Mucosa of stomach (tissue), 1 donor: ENCODE data around the gene ARHGAP5.

Experiments
- H3K27me3 ChIP-seq: one replicate; pipeline ENCODE4 v1.7.0; 2013; ENCODE audit warnings: mild to moderate bottlenecking, low read length; ENCODE audit not compliant: control insufficient read depth, insufficient read depth
- H3K36me3 ChIP-seq: one replicate; pipeline ENCODE4 v1.7.0; 2013; ENCODE audit warnings: low read length; ENCODE audit not compliant: control insufficient read depth, insufficient read depth
- H3K4me1 ChIP-seq: one replicate; pipeline ENCODE4 v1.7.0; 2013; ENCODE audit warnings: mild to moderate bottlenecking, low read length; ENCODE audit not compliant: control insufficient read depth, insufficient read depth
- H3K4me3 ChIP-seq: one replicate; pipeline ENCODE4 v1.7.0; 2013; ENCODE audit warnings: low read length
- H3K9ac ChIP-seq: one replicate; pipeline ENCODE4 v1.7.0; 2013; ENCODE audit warnings: mild to moderate bottlenecking, low read length, moderate library complexity
- H3K9me3 ChIP-seq: one replicate; pipeline ENCODE4 v1.7.0; 2013; ENCODE audit warnings: mild to moderate bottlenecking, low read length, moderate library complexity; ENCODE audit not compliant: control insufficient read depth
- donor health status: Pancreatic carcinoma.

The ARHGAP5 gene

DNA sequence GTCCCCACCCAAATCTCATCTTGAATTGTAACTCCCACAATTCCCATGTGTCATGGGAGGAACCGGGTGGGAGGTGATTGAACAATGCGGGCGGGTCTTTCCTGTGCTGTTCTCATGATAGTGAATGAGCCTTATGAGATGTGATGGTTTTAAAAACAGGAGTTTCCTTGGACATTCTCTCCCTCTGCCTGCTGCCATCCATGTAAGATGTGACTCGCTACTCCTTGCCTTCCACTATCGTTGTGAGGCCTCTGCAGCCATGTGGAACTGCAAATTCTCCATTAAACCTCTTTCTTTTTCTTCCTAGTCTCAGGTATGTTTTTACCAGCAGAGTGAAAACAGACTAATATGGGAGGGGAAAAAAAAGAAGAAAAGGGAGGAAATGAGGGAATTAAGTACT lies 22.6 kb upstream of the ARHGAP5 start:
- no peaks in the 10 kb centered on the region for H3K9me3 ChIP-seq
- H3K4me1 ChIP-seq: no peaks in the 10 kb centered on the region
- H3K4me3 ChIP-seq: no peak overlapping the region
- no peak overlapping the region for H3K9ac ChIP-seq
- H3K36me3 ChIP-seq: no peaks in the 10 kb centered on the region
- H3K27me3 ChIP-seq: no peaks in the 10 kb centered on the region

DNA sequence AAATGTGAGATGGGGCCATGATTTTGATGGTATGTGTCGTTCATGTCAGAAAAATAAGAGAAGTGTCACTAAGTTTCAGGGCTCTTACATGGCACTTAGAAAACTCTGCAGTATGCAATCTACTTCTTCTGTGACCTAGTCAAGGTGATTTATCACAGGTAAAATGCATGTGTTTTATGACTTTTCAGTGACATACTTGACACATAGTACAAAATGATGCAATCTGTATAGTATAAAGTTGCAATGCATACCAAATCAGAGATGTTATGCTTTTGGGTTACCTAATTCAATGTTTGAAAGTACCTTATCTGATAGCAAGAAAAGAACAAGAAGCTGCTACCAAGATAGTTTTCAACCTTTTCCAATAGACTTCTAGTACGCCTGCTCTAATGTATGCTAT lies 21.9 kb upstream of the ARHGAP5 start:
- Histone ChIP-seq H3K4me1 (no peaks in the 10 kb centered on the region), H3K9ac (no peak overlapping the region), H3K36me3 (no peaks in the 10 kb centered on the region), H3K27me3 (no peaks in the 10 kb centered on the region), H3K9me3 (no peaks in the 10 kb centered on the region), H3K4me3 (no peak overlapping the region)

DNA sequence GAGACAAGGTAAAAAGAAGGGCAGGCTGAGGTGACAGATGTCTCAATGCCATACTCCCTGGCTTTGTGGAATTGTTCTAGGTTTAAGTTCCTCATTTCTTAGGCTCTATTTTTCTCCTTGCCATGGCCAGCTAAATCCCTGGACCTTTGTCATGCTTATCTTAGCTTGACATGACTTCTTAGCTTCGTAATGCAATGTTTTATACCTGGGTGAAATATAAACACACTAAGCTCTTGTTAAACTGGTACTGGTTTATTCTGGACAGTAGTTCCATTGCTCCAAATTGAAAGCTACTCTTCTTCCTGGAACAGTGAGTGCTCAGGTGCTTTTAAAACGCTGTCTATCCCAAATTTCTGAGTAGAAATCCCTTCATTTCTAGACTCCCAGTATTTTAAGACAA lies 17.4 kb upstream of the ARHGAP5 start:
- Histone ChIP-seq H3K9me3 (no peaks in the 10 kb centered on the region), H3K4me1 (no peaks in the 10 kb centered on the region), H3K36me3 (no peaks in the 10 kb centered on the region), H3K27me3 (no peaks in the 10 kb centered on the region), H3K9ac (no peak overlapping the region), H3K4me3 (no peak overlapping the region)

DNA sequence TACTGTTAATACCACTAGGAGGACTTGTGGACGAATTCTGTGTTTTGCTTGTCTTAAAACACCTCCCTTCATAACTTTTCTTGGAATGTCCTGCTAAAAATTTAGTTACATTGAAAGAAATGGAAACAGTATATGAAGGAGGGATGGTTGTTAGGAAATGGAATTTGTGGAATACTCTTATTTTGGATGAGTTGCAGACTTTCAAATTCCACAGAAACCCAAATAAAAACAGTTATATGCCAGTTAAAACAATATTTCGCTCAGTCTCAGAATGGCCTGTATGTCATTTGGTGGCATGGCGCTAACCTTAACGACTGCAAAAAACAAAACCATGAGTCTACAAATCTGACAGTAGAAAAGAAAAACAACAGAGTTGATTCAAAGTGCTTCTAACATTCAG lies 12.2 kb upstream of the ARHGAP5 start:
- Histone ChIP-seq H3K9ac (no peak overlapping the region), H3K9me3 (no peaks in the 10 kb centered on the region), H3K27me3 (no peaks in the 10 kb centered on the region), H3K36me3 (no peaks in the 10 kb centered on the region), H3K4me1 (no peaks in the 10 kb centered on the region), H3K4me3 (no peak overlapping the region)

DNA sequence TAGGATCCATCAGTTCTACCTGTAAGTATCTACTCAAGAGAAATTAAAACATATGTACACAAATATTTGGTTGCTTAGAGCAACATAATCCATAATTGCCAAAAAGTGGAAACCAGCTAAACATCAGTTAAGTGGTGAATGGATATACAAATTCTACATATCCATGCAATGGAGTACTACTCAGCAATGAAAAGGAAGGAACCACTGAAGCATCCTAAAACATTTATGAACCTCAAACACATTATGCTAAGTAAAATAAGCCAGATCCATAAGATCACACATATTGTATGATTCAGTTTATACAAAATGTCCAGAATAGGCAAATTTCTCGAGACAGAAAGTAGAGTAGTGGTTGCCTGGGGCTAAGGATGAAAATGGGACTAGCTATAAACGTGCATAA lies 8.4 kb upstream of the ARHGAP5 start:
- no peaks in the 10 kb centered on the region for H3K36me3 ChIP-seq
- H3K4me1 ChIP-seq: no peaks in the 10 kb centered on the region
- no peaks in the 10 kb centered on the region for H3K27me3 ChIP-seq
- H3K9ac ChIP-seq: no peak overlapping the region
- H3K9me3 ChIP-seq: no peaks in the 10 kb centered on the region
- H3K4me3 ChIP-seq: no peak overlapping the region

DNA sequence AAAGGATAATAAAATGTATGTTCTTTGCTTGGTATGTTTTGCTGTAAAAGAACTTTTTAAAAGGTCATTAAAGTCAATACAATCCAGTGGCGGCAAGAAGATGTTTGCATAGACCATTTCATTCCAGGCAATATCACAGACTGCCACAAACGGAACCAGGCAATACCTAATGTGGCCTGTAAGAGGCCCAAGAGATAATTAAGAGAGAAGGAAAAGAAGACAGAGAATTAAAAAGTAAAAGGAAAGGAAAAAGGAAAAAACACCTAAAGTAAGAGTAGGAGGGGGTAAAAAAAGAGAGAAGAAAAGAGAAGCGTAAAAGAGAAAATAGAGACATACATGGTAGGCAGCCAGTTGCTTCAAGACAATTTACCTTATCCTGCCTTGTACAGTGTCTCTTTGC lies 6.8 kb upstream of the ARHGAP5 start:
- Histone ChIP-seq H3K36me3 (no peaks in the 10 kb centered on the region), H3K9ac (no peak overlapping the region), H3K27me3 (no peaks in the 10 kb centered on the region), H3K4me1 (no peaks in the 10 kb centered on the region), H3K4me3 (no peak overlapping the region), H3K9me3 (no peaks in the 10 kb centered on the region)

DNA sequence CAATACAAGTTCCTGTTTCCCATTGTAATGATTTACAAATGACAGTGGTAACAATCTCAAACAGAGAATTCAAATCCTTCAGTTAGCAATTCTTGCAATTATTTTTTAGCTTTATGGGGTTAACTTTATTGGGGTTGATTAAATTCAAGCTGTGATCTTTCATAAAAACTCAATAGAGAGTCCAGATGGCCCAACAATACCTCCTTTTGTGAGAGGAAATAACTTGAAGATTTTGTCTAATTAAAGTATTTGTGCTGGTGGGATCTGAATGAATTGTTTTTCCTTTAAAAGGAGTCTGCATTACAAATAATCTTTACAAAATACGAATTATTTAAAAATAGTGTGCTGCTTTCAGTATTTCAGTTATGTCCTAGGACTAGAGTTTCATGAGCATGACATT lies 4.4 kb upstream of the ARHGAP5 start:
- no peaks in the 10 kb centered on the region for H3K4me1 ChIP-seq
- no peaks in the 10 kb centered on the region for H3K9me3 ChIP-seq
- H3K4me3 ChIP-seq: no peak overlapping the region
- no peaks in the 10 kb centered on the region for H3K36me3 ChIP-seq
- H3K27me3 ChIP-seq: no peaks in the 10 kb centered on the region
- no peak overlapping the region for H3K9ac ChIP-seq

DNA sequence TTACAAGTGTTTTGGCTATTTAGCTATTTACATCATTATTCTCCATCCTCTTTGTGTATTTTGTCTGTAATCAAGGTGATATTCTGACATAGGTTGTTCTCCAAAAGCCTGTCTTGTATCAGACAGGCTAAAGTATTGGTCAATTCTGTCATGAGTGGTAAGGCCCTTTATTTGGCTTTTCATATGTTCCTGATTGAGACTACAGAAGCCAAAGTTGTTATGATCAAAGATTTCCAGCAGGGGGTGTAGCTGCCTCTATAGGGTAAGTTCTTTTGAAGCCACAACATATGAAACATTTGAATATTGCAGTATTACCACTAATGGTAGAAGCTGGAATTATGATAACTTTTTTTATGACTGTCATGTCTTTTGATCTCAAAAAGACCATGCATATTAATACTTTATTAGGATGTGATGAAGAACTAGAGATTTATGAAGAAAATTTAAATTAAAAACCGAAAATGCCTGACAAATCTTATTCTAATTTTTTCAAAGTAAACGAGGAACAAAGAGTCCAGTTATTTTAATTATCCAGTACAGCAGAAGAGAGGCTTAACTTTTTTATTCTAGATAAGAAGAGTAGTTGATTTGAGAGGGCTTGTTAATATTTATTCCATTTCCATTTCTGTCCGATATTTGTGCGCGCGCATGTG lies 3.4 kb upstream of the ARHGAP5 start:
- Histone ChIP-seq H3K4me3 (no peak overlapping the region), H3K4me1 (no peaks in the 10 kb centered on the region), H3K9me3 (no peaks in the 10 kb centered on the region), H3K9ac (no peak overlapping the region), H3K27me3 (no peaks in the 10 kb centered on the region), H3K36me3 (no peaks in the 10 kb centered on the region)

DNA sequence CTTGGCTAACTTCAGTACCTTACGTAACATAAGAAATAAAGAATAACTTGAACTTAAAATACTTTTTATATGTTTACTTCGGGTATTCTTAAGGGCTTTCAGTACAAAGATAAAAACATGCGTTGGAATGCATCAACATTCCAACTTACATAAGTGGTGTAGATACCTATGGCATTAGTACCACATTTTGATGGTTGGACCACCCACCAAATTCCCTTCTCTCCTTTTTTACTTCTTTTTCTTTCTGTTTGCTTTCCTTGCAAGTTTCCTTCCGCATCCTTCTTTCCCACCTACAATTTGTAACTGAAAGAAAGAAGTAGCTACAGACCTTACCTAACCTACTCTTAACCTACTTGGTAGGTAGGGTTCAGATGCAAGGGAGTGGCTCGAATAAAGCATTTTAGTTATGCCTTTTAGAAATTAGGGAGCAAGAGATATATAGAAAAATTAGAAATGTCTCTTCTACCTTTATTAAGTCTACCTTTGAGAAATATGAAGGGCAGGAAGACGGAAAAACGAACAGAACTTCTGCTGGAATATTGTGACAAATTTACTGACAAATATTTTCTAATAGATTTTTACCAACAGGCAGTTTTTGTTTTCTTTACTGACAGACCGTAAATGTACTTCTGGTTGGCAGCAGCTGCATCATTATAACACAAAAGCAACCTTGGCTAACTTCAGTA lies 2.1 kb upstream of the ARHGAP5 start:
- no peaks in the 10 kb centered on the region for H3K27me3 ChIP-seq
- H3K4me1 ChIP-seq: no peaks in the 10 kb centered on the region
- H3K36me3 ChIP-seq: no peaks in the 10 kb centered on the region
- H3K4me3 ChIP-seq: no peak overlapping the region
- H3K9me3 ChIP-seq: no peaks in the 10 kb centered on the region
- no peak overlapping the region for H3K9ac ChIP-seq

DNA sequence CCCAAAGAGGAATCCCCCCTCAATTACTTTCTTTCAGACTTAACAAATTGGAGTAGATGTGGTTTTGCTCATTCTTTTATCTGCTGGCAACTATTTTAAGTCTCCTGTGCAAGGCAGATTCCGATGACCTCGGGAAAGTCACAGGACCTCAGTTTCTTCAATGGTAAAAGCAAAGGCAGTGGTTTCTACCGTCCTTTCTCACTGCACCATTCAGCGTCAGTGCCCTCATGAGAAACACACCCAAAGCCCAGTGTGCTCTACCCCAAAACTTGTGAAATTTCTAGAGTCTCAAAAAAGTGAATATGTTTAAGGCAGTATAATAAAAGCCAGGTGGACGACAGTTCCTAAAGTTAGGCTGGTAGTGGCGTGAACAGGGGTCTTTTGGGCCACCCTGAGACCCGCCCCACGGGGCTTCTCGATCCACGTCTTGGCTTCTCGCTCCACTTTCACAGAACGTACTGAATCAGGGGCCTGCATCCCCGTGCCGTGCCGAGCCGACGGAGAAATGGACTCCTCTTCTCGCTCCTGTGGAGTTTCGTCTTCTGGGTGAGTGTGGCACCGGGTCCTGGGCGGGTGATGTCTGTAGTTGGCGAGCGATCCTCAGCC lies 1.3 kb upstream of the ARHGAP5 start:
- peak overlapping the region; percentile 97 for H3K9ac ChIP-seq
- H3K4me1 ChIP-seq: no peaks in the 10 kb centered on the region

DNA sequence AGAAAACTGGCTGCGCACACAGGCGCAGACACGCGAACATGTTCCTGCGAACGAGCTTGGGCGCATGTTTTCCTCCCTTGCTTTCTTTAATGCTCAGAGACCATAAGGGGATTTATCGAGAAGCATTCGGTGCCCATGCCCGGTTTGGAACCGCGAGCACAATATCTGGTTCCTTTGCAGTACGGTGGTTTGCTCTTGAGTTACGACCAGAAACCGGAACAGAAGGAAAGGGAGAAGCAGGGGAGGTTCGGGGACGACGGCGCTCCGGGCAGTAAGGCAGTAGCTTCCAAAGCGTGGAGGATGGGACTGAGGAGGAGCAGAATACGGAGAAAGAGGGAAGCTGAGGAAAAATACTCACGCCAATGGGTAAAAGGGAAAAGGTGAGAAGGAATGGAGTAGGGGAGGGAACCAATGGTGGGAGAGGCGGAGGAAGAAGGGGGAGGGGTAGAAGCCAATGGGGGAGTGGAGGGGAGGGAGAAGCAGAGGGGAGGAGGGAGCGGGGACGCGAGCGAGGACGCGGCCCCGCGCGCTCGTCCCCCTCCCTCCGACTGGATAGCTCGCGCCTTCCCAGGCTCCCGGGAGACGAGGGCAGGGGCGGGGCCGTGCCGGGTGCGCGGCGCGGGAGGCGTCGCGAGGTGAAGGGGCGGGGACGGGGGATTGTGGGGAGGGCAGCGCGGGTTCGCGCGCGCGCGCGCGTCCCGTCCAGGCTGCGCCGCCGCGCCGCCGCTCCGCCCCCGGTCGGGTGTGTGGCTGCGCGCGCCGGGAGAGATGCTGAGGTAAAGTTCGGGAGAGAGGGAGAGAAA lies 625 bp upstream of the ARHGAP5 start:
- Histone ChIP-seq H3K4me3 (peak overlapping the region; percentile 96), H3K4me1 (no peaks in the 10 kb centered on the region), H3K36me3 (no peaks in the 10 kb centered on the region), H3K27me3 (no peaks in the 10 kb centered on the region), H3K9ac (peak overlapping the region; percentile 97), H3K9me3 (no peaks in the 10 kb centered on the region)

More for the DNA sequence above, 1.3 kb upstream of the ARHGAP5 start:
- Histone ChIP-seq H3K9me3 (no peaks in the 10 kb centered on the region), H3K36me3 (no peaks in the 10 kb centered on the region), H3K27me3 (no peaks in the 10 kb centered on the region), H3K4me3 (peak overlapping the region; percentile 96)
